Measurements from ENCODE around the gene LRRN4.

The LRRN4 gene

DNA sequence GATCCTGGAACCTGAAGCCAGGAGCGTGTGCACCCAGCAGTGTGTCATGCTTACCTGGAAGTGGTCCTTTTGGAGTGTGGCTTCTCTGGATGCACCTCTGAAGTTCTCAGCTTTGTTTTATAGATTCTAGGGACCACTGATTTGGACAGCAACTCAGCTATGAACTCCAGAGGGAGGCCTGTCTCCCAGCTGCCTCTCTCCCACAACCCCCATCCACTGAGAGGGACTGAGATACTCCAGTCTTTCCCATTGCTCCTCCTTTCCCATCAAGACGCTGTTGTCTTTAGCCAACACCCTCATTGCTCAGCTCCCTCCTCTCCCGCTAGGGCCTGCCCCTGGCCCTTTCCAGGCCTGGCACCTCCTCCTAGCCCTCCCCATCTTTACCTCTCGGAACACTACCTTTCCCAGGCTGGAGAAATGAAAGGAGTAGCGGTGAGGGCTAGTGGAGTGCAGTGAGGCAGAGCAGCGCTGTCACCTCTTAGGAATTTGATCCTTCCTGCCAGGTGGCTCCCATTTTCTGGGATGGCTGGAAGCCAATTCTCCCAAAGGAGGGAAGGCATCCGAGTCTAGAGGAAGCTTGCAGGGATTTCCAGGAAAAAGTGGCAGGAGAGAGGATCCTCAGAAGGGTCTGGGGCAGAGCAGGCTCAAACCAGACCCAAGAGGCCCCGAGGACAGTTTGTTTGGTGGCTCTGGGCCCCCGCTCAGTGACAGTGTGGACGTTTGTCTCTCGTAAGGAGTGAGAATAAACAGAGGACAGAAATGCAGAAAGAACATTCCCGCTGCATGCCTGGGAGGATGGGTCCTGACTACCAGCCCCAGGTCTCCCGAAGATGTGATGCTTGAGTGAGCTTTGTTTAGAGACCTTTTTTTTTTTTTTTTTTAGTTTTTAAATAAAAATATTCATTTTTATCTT is at the start of gene LRRN4:
TSS of gene LRRN4 (minus strand) at position 285 of the 913 bp plus-strand sequence. CDS start 1,261 bp downstream, outside the sequence.
- DNase-seq (ENCODE audit: extremely low read depth, insufficient read length), result no peak
- Histone ChIP-seq H3K4me3 (replicated peaks; ENCODE audit: low read depth, low read length) (no peak within 1 kb of the TSS), H3K36me3 (ENCODE audit: control insufficient read depth, insufficient read depth, low read length) (no peaks in the 10 kb centered on the region), H3K27me3 (replicated peaks; ENCODE audit: control insufficient read depth, insufficient read depth, low read length) (peaks cover 2% of the 10 kb centered on the region; the same call in 1 of the 2 replicates)
- TF ChIP-seq CTCF (IDR thresholded peaks at IDR 0.05; ENCODE audit: insufficient read depth, low read length, poor library complexity, severe bottlenecking), result no peak

DNA sequence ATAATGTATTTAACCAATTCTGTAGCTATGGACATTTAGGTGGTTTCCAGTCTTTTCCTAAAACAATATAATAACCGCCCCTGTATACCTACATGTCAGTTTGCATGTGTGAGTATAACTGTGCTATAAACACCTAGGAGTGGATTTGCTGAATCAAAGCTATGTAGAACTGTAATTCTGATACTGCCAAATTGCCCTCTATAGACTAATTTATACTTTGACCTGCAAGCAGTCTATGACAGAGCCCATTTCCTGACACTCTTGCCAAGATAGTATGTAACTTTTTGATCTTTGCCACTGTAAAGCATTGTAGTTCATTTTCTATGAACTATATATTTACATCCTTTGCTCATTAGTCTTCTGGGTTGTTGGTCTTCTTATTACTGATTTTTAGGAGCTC is 49.4 kb upstream of the LRRN4 start:
- Histone ChIP-seq H3K36me3 (ENCODE audit: control insufficient read depth, insufficient read depth, low read length) (no peaks in the 10 kb centered on the region), H3K4me3 (replicated peaks; ENCODE audit: low read depth, low read length) (no peak overlapping the region), H3K27me3 (replicated peaks; ENCODE audit: control insufficient read depth, insufficient read depth, low read length) (no peaks in the 10 kb centered on the region)
- TF ChIP-seq CTCF (IDR thresholded peaks at IDR 0.05; ENCODE audit: insufficient read depth, low read length, poor library complexity, severe bottlenecking), result no peak
- no peak for DNase-seq (ENCODE audit: extremely low read depth, insufficient read length)

GRCh38 chr20:6101346-6101745 is 47.5 kb upstream of the LRRN4 start:
- H3K36me3 ChIP-seq (ENCODE audit: control insufficient read depth, insufficient read depth, low read length), result no peaks in the 10 kb centered on the region
- no peak for TF ChIP-seq CTCF (IDR thresholded peaks at IDR 0.05; ENCODE audit: insufficient read depth, low read length, poor library complexity, severe bottlenecking)
- DNase-seq (ENCODE audit: extremely low read depth, insufficient read length), result no peak
- H3K27me3 ChIP-seq (replicated peaks; ENCODE audit: control insufficient read depth, insufficient read depth, low read length), result no peaks in the 10 kb centered on the region
- H3K4me3 ChIP-seq (replicated peaks; ENCODE audit: low read depth, low read length), result no peak overlapping the region

- Histone ChIP-seq H3K4me3 (replicated peaks; ENCODE audit: low read depth, low read length) (no peak overlapping the region), H3K36me3 (ENCODE audit: control insufficient read depth, insufficient read depth, low read length) (no peaks in the 10 kb centered on the region), H3K27me3 (replicated peaks; ENCODE audit: control insufficient read depth, insufficient read depth, low read length) (no peaks in the 10 kb centered on the region)
- TF ChIP-seq CTCF (IDR thresholded peaks at IDR 0.05; ENCODE audit: insufficient read depth, low read length, poor library complexity, severe bottlenecking), result no peak
- no peak for DNase-seq (ENCODE audit: extremely low read depth, insufficient read length)
Measured at GRCh38 chr20:6100246-6100645, 46.4 kb upstream of the LRRN4 start.

- no peak for TF ChIP-seq CTCF (IDR thresholded peaks at IDR 0.05; ENCODE audit: insufficient read depth, low read length, poor library complexity, severe bottlenecking)
- H3K36me3 ChIP-seq (ENCODE audit: control insufficient read depth, insufficient read depth, low read length), result no peaks in the 10 kb centered on the region
- no peak for DNase-seq (ENCODE audit: extremely low read depth, insufficient read length)
Measured at GRCh38 chr20:6099819-6100218, 46.0 kb upstream of the LRRN4 start.

More at GRCh38 chr20:6099819-6100218, 46.0 kb upstream of the LRRN4 start:
- H3K4me3 ChIP-seq (replicated peaks; ENCODE audit: low read depth, low read length), result no peak overlapping the region
- no peaks in the 10 kb centered on the region for H3K27me3 ChIP-seq (replicated peaks; ENCODE audit: control insufficient read depth, insufficient read depth, low read length)
